Hematopoietic multipotent progenitor cell treated with erythropoietin and hydrocortisone succinate and interleukin-3 and kit ligand, for 8 days (in vitro differentiated cells): Measurements from ENCODE around the gene RBFA.

Experiments
- DNase-seq: peaks from one replicate; pipeline ENCODE4 v3.0.0-alpha.2; 2015

The RBFA gene

DNA sequence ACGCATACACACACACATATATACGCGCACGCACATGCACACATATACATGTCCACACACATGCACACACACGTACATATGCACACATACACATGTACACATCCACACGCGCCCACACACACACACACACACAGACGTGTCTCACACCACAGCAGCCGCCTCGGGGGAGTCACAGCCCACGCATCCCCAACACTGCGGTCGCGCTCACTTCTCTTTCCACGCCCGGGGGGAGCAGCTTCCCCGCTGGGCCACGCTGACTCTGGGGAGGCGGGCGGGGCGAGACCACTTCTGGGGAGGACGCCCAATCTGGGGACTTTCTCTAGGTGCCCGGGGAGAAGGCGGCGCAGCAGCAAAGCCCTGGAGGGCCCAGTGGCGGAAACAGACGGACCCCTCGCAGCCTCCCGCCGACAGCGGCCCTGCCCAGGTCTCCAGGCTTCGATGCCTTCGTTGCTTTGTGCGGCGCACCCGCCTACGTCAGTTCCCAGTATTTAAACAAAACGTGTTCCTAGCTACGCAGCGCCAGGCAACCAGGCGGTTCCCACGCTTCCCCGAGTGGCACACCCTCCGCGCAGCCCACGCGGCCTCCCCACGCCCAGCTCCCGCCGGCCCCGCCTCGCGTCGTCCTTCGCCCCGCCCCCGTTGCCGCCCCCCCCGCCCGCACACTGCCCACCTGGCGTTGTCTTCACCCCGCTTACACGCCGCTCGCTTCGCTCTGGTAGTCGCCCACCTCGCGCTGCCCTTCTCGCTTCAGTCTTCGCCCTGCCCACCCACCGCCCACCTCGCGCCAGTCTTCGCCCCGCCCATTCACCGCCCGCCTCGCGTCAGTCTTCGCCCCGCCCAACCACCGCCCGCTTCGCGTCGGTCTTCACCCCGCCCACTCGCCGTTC lies 810 bp upstream of the RBFA start:
- peak; percentile 94 for DNase-seq

DNA sequence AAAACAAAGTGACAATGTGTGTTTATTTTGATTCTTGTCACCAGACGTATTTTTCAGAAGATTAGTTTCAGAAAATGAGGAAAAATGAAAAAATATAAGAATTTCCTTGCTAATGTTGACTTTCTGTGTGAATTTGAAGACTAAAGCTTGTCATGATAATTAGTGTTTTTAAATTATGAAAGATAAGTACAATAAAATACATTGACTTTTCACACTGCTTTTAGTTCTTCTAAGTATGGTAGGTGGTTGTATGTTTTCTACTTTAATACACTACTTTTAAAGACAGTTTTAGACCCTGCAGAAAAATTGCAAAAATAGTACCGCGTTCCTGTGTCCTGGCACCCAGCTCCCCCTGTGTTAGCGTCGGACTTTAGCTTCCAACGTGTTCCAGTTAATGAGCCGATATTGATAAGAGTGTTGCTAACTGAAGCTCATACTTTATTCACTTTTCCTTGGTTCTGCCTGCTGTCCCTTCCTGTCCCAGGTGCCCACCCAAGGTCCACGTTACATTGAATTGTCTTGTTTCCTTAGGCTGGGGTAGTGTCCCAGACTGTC lies 695 bp downstream of the RBFA start:
- peak; percentile 30 for DNase-seq

DNA sequence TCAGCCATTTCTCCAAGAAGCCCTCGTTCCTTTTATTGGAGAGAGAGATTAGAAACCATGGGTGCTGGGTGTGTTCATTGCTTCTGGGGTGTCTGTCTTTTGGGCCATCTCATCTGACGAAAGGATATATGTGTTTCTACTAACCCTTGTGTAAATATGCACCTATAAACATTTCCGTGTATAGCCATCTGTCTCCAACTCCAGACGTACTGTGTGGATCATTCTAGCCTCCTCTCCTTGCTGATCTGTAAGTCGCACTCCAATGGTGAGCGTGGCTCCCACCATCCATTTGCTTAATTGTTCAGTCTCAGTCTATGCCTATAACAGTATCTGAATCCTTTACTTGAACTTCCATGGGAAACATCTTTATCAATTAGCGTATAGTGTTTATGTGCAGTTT lies 1.8 kb downstream of the RBFA start:
- DNase-seq: peak; percentile 47

DNA sequence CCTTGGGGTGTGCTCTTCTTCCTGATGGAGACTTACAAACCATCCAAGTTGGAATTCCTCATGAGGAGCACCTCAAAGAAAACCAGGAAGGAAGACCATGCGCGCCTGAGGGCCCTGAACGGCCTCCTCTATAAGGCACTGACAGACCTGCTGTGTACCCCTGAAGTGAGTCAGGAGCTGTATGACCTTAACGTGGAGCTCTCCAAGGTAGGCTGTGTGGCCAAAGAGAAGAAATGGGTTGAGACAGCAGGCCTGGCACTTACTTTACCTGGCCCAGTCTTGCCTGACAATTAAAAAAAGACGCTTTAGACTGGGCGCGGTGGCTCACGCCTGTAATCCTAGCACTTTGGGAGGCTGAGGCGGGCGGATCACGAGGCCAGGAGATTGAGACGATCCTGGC lies 3.1 kb downstream of the RBFA start:
- no peak for DNase-seq

DNA sequence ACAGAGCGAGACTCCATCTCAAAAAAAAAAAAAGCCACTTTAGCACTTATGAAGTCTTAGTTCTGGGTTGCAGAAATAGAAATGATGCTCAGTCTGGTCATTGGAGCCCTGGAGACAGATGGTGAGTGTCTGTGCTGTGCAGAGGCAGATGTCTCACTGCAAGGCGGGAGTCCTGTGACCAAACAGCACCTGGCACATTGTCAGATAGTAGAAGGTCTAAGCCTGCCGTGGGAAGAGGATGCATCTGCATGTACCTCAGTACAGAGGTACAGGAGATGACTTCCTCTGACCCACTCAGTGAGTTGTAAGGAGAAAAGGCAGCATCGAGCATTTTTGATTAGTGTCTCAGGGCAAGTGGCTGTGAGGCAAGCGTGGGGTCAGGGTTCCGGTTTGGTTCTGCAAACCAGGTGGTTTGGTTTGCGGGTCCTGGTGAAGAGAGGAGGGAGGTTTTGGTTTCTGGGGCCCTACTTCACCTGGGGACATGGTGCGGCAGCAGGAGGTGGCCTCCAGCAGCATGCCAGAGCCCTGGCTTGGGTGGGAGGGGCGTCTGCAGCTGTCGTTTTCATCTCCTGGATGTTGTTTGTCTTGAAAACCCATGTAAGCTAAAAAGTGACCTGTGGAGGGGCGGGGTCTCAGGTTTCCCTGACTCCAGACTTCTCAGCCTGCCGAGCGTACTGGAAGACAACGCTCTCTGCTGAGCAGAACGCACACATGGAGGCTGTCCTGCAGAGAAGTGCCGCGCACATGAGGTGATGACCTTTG lies 3.8 kb downstream of the RBFA start:
- no peak for DNase-seq

DNA sequence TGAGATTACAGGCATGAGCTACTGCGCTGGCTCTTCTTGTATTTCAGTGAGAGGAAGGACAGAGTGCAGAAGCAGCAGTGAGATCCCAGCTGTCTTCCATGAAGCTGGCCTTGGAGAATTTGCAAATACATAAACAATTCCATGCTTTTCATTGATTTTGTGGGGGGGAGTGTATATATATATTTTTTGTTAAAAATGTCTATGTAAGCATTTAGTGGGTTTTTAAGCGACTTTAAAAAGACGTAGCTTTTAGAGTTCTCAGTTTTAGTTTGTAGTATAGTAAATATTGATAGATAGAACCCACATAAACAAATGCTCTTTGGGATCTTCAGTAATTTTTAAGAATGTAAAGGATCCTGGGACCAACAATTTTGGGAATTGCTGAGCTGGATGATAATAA lies 6.3 kb downstream of the RBFA start:
- no peak for DNase-seq

DNA sequence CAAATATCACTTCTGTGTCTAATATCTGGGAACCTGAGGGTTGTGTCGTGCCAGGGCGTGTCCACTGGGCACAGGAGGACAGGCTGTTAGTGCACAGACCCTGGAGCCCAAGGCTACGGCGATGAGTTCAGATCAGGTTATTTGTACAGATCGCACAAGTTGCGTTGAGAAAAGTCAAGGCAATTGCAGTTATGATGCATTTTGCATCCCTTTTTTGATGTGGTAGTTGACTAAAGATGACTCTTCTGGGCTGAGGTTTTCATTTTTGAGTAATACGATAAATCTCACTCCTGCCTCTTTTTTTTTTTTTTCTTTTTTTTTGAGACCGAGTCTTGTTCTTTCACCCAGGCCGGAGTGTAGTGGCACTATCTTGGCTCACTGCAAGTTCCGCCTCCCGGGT lies 7.2 kb downstream of the RBFA start:
- no peak for DNase-seq

DNA sequence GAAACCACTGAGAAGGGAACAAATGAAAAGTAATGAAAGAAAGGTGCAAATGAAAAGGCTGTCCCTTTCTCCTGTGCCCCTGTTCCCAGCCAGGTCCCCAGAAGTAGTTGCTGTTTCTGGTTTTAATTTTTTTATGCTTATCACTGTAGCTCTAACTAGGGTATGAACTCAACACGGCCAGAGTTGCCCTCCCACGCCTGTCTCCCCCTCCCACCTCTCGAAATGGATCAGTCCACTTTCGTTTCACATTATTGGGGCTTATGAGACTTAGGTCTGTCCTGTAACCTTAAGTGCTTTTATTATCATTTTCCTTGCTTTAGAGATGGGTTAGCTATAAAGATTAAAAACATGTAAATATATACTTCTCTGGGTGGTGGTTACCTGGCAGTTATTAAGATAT lies 8.6 kb downstream of the RBFA start:
- no peak for DNase-seq

DNA sequence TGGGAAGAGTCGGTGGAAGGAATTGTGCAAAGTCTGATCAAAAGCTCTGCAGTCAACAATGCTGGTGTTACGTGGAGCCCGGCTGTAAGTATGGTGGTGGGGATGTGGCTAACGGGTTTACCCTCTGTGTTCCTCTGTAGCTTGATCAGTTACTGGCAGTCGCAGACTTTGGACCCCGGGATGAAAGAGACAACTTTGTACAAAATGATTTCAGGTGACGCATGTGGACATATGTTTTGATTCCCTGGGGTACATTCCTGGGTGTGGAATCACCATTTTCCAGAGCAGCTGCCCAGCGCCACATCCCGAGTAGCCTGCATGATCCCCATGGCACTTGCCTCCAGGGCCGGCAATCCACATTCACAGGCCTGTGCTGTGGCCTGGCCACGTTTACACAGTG lies 9.8 kb downstream of the RBFA start:
- DNase-seq: no peak

DNA sequence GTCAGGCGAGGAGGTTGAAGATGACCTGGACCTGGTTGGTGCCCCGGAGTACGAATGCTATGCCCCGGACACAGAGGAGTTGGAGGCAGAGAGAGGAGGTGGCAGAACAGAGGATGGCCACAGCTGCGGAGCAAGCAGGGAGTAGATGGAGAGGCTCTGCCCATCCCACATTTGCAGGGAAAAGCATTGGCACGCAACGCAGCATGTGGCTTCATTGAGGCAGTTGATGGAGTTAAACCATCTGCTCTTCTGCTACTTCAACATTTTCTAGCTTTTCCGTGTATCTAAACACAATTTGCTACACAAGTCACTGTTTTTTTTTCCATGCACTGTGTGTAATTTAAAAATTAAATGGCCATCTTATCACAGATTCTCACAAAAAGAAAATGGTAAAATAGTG lies 11.8 kb downstream of the RBFA start:
- DNase-seq: no peak

DNA sequence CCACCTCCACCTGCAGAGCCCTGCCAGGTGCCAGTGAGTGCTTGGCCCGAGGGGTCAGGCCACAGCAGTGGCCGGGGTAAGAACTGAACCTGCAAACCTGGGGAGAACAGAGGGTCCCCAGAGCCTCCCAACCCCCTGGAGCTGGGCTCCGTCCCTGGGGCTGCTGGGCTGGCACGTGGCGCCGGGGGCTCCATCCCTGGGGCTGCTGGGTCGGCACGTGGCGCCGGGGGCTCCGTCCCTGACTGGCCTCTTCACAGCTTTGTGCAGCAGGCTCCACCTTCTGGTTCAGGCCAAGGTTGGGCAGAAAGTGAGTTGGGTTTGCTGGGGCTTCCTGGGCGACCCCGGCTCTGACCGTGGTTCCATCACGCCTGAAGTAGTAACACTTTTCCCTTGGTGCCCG lies 12.2 kb downstream of the RBFA start:
- no peak for DNase-seq

DNA sequence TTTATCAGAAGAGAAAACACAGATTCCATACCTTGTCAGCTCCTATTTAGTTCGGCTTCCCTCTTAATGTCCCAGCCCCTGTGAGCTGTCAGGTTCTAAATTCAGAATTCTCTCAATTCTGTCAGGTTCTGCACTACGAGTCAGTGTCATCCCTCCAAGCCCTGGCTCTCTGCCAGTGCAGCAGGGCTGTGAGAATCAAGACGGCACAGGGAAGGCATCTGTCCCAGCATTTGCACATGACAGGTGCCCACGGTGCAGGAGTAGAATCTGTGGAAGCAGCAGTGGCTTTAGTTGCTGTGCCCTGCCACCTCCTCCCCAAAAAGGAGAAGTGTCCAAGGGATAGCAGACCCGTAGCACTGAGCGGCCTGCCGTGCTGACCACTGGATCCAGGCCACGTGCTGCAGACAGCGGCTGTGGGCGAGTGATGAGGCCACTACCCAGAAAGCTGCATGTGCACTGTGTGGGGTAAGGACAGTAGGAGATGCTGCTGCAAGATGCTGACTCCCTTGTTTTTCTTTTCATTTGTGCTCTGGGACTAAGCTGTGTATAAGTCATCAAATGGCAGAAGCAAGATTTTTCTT lies 12.8 kb downstream of the RBFA start:
- no peak for DNase-seq

DNA sequence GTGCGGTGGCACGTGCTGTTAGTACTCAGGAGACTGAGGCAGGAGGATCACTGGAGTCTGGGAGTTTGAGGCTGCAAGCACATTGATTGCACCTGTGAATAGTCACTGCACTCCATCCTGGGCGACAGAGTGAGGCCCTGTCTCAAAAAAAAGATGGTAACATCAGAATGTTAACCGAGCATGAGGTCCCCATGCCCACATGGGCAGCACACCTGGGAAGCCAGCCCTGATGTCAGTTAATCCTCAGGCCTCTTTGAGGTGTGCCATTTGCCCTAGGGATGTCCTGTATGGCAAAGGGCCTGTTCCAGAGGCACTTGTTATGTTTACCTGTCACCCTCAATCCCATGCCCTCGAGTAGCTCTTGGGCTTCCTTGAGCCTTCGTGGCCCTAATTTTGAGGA lies 16.6 kb downstream of the RBFA start:
- no peak for DNase-seq

DNA sequence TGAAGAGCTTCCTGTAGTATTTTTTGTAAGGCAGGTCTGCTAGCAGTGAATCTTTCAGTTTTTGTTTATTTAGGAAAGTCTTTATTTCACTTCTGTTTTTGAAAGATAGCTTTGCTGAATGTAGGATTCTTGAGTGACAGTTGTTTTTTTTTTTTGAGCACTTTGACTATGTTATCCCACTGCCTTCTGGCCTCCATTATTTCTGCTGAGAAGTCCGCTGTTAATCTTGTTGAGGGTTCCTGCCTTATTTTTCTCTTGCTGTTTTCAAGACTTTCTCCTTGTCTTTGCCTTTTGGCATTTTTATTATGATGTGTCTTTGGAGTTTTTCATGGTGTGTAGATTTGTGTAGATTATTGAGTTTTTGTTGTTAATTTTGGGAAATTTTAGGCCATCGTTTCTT lies 21.9 kb downstream of the RBFA start:
- no peak for DNase-seq

DNA sequence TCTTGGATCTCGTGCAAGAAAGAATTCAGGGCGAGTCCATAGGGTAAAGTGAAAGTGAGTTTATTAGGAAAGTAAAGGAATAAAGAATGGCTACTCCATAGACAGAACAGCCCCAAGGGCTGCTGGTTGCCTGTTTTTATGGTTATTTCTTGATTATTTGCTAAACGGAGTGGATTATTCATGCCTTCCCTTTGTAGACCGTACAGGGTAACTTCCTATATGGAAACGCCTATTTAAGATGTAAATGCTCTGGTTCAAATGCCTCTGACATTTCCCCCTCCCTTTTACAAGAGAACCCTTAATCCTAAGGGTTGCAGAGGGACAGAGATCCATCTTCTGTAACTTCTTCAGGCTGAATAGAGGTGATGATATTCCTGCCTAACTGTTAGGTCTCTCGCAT lies 25.7 kb downstream of the RBFA start:
- no peak for DNase-seq

DNA sequence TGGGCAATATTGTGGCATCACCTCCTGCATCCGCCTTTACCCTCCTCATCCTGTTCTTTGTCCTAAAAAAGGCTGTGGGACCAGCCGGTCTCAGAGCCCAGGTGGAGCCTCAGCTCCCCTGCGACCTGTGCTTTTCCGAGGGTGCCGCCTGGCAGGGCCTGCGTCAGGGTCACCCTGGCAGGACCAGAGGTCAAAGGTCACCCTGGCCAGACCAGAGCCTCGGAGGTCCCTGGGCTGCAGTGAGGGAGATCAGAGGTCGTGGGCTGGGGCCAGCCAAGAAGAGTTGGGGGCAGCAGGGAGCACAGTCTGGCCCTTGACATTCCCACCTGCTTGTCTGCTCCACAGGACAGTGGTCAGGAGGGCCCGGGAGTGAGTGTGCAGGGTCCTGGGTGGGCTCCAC lies 31.5 kb downstream of the RBFA start:
- no peak for DNase-seq

DNA sequence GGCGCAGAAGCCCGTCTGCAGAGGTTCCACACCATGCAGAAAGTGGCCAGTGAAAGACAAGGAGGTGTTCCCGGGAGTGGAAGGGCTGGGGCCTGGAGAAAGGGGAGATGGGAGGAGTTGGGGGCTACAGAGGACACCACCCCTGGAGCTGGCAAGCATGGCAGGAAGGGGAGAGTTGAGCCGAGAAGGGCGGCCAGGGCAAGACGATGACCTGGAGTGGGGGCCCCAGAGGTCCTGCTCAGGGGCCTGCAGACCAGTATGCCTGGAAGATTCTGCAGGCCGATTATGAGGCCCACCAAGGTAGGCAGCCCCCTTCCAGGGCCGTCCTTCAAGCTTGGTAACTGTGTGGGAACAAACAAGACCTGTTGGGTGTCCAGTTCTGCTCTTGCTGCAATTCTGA lies 33.1 kb downstream of the RBFA start:
- DNase-seq: no peak

DNA sequence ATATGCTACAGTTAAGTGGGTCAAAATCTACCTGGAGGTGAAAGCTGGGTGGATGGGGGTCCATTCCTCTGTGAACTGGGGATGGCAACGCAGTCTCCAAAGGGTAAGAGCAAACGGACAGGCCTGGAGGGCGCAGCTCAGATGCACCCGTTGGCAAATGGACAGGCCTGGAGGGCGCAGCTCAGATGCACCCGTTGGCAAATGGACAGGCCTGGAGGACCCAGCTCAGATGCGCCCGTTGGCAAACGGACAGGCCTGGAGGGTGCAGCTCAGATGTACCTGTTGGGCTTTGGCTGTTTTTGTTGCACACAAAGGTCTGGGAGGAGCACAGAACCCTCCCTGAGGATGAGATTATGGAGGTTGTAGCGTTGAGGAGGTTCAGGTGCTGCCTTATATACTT lies 33.7 kb downstream of the RBFA start:
- no peak for DNase-seq

DNA sequence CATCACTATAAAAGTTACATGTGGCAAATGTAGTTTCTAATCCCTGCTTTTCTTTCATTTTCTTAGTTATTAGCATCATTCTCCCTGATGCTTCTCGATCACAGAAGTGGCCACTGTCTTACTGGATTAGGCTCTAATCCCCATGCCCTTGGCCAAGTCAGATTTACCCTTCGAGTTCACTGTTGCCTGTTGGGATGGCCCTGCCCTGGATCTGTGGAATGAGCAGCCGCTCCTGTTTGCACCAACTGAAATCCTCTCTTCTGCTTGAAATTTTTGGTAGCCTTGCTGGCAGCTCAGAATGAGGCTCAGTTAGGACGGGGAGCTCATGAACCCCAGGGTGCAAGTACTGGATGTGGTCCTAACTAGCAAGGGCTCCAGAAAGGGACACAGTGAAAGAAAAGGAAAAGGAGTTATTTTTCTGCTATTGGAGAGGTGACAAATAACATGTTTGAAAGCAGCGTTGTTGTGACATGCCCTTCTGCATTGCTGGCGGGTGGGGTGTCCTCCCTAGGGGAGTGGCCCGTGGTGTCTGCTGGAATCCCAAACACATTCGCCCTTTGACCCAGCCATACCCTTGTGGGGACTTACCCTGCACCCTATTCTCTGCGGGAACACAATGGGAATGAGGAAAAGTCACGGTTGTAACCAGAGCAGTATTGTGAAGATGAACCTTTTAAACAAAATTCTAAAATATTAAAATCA lies 34.5 kb downstream of the RBFA start:
- DNase-seq: no peak

DNA sequence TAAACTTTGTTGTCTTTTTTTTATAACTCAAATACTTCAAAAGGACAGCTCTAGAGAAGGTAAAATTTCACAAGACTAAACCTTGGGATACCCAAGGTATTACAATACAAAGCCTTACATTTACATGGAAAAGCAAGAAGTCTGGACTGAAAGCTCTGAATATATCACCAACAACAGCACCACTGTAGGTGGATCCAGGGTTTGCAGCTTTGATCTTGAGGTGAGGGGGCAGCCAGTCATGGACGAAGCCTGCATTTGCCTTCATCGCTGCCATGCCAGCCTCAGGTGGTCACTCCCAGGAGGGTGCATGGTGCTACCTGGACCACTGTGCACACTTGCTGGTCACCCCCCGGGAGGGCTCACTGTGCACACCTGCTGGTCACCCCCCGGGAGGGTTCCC lies 36.6 kb downstream of the RBFA start:
- DNase-seq: no peak

DNA sequence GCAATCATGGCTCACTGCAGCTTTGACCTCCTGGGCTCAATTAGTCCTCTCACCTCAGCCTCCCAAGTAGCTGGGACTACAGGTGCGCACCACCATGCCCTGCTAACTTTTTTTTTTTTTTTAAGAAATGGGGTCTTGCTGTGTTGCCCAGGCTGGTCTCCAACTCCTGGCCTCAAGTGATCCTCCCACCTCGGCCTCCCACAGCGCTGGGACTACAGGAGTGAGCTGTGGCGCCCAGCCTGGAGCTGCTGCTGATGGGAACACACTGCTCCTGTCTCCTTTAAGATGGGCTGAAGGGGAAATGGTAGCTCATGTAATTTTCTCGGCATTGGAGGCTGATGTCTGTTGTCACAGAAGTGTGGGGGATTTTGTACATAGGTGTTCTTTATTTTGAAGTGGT lies 39.9 kb downstream of the RBFA start:
- no peak for DNase-seq

DNA sequence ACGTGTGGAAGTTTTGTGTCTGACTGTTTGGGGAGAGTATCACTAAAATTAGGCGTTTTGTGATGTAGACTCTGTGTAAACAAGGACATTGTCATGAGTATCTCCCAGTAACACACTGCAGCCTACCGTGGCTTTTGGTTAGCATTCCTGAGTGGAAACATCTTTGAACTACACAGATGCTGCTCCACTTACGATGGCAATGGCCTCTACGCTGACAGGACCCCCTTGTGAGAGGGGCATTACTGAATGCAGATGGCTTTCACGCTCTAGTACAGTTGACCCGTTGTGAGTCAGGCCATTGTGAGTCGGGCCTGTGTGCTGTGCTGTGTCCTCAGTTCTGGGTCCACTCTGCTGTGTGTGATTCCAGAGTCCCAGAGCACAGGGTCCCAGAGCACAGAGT lies 40.5 kb downstream of the RBFA start:
- DNase-seq: no peak

DNA sequence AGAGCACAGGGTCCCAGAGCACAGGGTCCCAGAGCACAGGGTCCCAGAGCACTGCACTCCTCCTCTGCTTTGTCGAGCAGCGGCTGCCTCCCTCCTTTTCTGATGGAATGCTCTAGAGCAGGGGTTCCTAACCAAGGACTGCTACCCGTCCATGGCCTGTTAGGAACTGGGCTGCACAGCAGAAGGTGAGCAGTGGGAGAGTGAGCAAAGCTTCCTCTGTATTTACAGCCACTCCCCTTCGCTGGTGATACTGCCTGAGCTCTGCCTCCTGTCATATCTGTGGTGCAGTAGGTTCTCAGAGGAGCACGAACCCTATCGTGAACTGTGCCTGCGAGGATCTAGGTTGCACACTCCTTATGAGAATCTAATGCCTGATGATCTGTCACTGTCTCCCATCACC lies 41.7 kb downstream of the RBFA start:
- no peak for DNase-seq
